ENCODE data around the gene PPP1R8.
"Not testable (repeated sequence)": the region's sequence is repeated elsewhere in the genome, so short reads cannot be mapped to it uniquely, and the experiment has no call there.

Gene PPP1R8

GRCh38 chr1:27830621-27831440, at the start of gene PPP1R8:
TSS of gene PPP1R8 (plus strand) at chr1:27830782. CDS start at chr1:27830836, 54 bp downstream.
- TF ChIP-seq SUZ12 (IDR thresholded peaks at IDR 0.05; ENCODE audit: extremely low read depth, insufficient read depth, insufficient read length) (no peak), ZNF274 (IDR thresholded peaks at IDR 0.05; ENCODE audit: low read depth, low read length) (no peak), YY1 (IDR thresholded peaks at IDR 0.05; ENCODE audit: insufficient read depth, insufficient read length) (peak; percentile 94)
- 0 out of 2 replicates have a peak, but pooled peaks cover 7% of the 10 kb centered on the region for H3K9me3 ChIP-seq (ENCODE audit: insufficient read depth, low read length)
- no peaks in the 10 kb centered on the region for H3K4me1 ChIP-seq (ENCODE audit: insufficient read depth, insufficient read length)
- DNase-seq (ENCODE audit: low read depth, low spot score) = peak; percentile 99
- no peaks in the 10 kb centered on the region for H3K27me3 ChIP-seq (ENCODE audit: insufficient read depth, insufficient read length)
- H3K36me3 ChIP-seq (ENCODE audit: insufficient read depth, insufficient read length, low read length) = peaks cover 45% of the 10 kb centered on the region
- peak within 1 kb of the TSS; percentile 97 for H3K9ac ChIP-seq (ENCODE audit: insufficient read length, low read depth)
- H3K4me3 ChIP-seq (ENCODE audit: insufficient read length, low read depth) = peak within 1 kb of the TSS; percentile 95

- H3K4me1 ChIP-seq (ENCODE audit: insufficient read depth, insufficient read length) = no peaks in the 10 kb centered on the region
- no peak overlapping the region for H3K4me3 ChIP-seq (ENCODE audit: insufficient read length, low read depth)
- no peak for DNase-seq (ENCODE audit: low read depth, low spot score)
- no peaks in the 10 kb centered on the region for H3K27me3 ChIP-seq (ENCODE audit: insufficient read depth, insufficient read length)
- no peaks in the 10 kb centered on the region for H3K9me3 ChIP-seq (ENCODE audit: insufficient read depth, low read length)
- no peaks in the 10 kb centered on the region for H3K36me3 ChIP-seq (ENCODE audit: insufficient read depth, insufficient read length, low read length)
- no peak for TF ChIP-seq YY1 (IDR thresholded peaks at IDR 0.05; ENCODE audit: insufficient read depth, insufficient read length)
- no peak for TF ChIP-seq SUZ12 (IDR thresholded peaks at IDR 0.05; ENCODE audit: extremely low read depth, insufficient read depth, insufficient read length)
- no peak for TF ChIP-seq ZNF274 (IDR thresholded peaks at IDR 0.05; ENCODE audit: low read depth, low read length)
- no peak overlapping the region for H3K9ac ChIP-seq (ENCODE audit: insufficient read length, low read depth)
Measured at GRCh38 chr1:27782950-27783349, 47.6 kb upstream of the PPP1R8 start.

GRCh38 chr1:27784700-27785099, 45.9 kb upstream of the PPP1R8 start:
- Histone ChIP-seq H3K9ac (ENCODE audit: insufficient read length, low read depth) (no peak overlapping the region), H3K4me1 (ENCODE audit: insufficient read depth, insufficient read length) (no peaks in the 10 kb centered on the region), H3K27me3 (ENCODE audit: insufficient read depth, insufficient read length) (no peaks in the 10 kb centered on the region), H3K36me3 (ENCODE audit: insufficient read depth, insufficient read length, low read length) (peaks cover 3% of the 10 kb centered on the region), H3K4me3 (ENCODE audit: insufficient read length, low read depth) (no peak overlapping the region), H3K9me3 (ENCODE audit: insufficient read depth, low read length) (0 out of 2 replicates have a peak, but pooled peaks cover 2% of the 10 kb centered on the region)
- TF ChIP-seq SUZ12 (IDR thresholded peaks at IDR 0.05; ENCODE audit: extremely low read depth, insufficient read depth, insufficient read length) (no peak), YY1 (IDR thresholded peaks at IDR 0.05; ENCODE audit: insufficient read depth, insufficient read length) (no peak), ZNF274 (IDR thresholded peaks at IDR 0.05; ENCODE audit: low read depth, low read length) (no peak)
- DNase-seq (ENCODE audit: low read depth, low spot score) = no peak

- H3K27me3 ChIP-seq (ENCODE audit: insufficient read depth, insufficient read length) = no peaks in the 10 kb centered on the region
- no peak for DNase-seq (ENCODE audit: low read depth, low spot score)
- H3K9me3 ChIP-seq (ENCODE audit: insufficient read depth, low read length) = peaks cover 8% of the 10 kb centered on the region; the same call in 1 of the 2 replicates
- H3K36me3 ChIP-seq (ENCODE audit: insufficient read depth, insufficient read length, low read length) = peaks cover 11% of the 10 kb centered on the region
- H3K9ac ChIP-seq (ENCODE audit: insufficient read length, low read depth) = no peak overlapping the region
- H3K4me3 ChIP-seq (ENCODE audit: insufficient read length, low read depth) = no peak overlapping the region
- TF ChIP-seq ZNF274 (IDR thresholded peaks at IDR 0.05; ENCODE audit: low read depth, low read length) (no peak), YY1 (IDR thresholded peaks at IDR 0.05; ENCODE audit: insufficient read depth, insufficient read length) (no peak), SUZ12 (IDR thresholded peaks at IDR 0.05; ENCODE audit: extremely low read depth, insufficient read depth, insufficient read length) (no peak)
- no peaks in the 10 kb centered on the region for H3K4me1 ChIP-seq (ENCODE audit: insufficient read depth, insufficient read length)
Measured at GRCh38 chr1:27785781-27786455, 44.7 kb upstream of the PPP1R8 start.

GRCh38 chr1:27787895-27788294, 42.7 kb upstream of the PPP1R8 start:
- no peaks in the 10 kb centered on the region for H3K4me1 ChIP-seq (ENCODE audit: insufficient read depth, insufficient read length)
- H3K4me3 ChIP-seq (ENCODE audit: insufficient read length, low read depth) = no peak overlapping the region
- peaks cover 16% of the 10 kb centered on the region for H3K36me3 ChIP-seq (ENCODE audit: insufficient read depth, insufficient read length, low read length)
- no peak overlapping the region for H3K9ac ChIP-seq (ENCODE audit: insufficient read length, low read depth)
- no peak for TF ChIP-seq SUZ12 (IDR thresholded peaks at IDR 0.05; ENCODE audit: extremely low read depth, insufficient read depth, insufficient read length)
- no peak for TF ChIP-seq YY1 (IDR thresholded peaks at IDR 0.05; ENCODE audit: insufficient read depth, insufficient read length)
- TF ChIP-seq ZNF274 (IDR thresholded peaks at IDR 0.05; ENCODE audit: low read depth, low read length) = no peak
- DNase-seq (ENCODE audit: low read depth, low spot score) = no peak
- peaks cover 8% of the 10 kb centered on the region; the same call in 1 of the 2 replicates for H3K9me3 ChIP-seq (ENCODE audit: insufficient read depth, low read length)
- no peaks in the 10 kb centered on the region for H3K27me3 ChIP-seq (ENCODE audit: insufficient read depth, insufficient read length)

GRCh38 chr1:27789540-27790041, 41.0 kb upstream of the PPP1R8 start:
- no peak overlapping the region for H3K4me3 ChIP-seq (ENCODE audit: insufficient read length, low read depth)
- H3K36me3 ChIP-seq (ENCODE audit: insufficient read depth, insufficient read length, low read length) = peaks cover 33% of the 10 kb centered on the region
- no peak overlapping the region for H3K9ac ChIP-seq (ENCODE audit: insufficient read length, low read depth)
- peaks cover 8% of the 10 kb centered on the region; the same call in 1 of the 2 replicates for H3K9me3 ChIP-seq (ENCODE audit: insufficient read depth, low read length)
- no peaks in the 10 kb centered on the region for H3K4me1 ChIP-seq (ENCODE audit: insufficient read depth, insufficient read length)
- H3K27me3 ChIP-seq (ENCODE audit: insufficient read depth, insufficient read length) = no peaks in the 10 kb centered on the region
- DNase-seq (ENCODE audit: low read depth, low spot score) = no peak
- TF ChIP-seq ZNF274 (IDR thresholded peaks at IDR 0.05; ENCODE audit: low read depth, low read length) = no peak
- no peak for TF ChIP-seq SUZ12 (IDR thresholded peaks at IDR 0.05; ENCODE audit: extremely low read depth, insufficient read depth, insufficient read length)
- no peak for TF ChIP-seq YY1 (IDR thresholded peaks at IDR 0.05; ENCODE audit: insufficient read depth, insufficient read length)

GRCh38 chr1:27790270-27790669, 40.3 kb upstream of the PPP1R8 start:
- not testable (repeated sequence) for H3K9ac ChIP-seq (ENCODE audit: insufficient read length, low read depth); H3K9me3 ChIP-seq (ENCODE audit: insufficient read depth, low read length); H3K4me1 ChIP-seq (ENCODE audit: insufficient read depth, insufficient read length); H3K27me3 ChIP-seq (ENCODE audit: insufficient read depth, insufficient read length); DNase-seq (ENCODE audit: low read depth, low spot score); H3K4me3 ChIP-seq (ENCODE audit: insufficient read length, low read depth)
- H3K36me3 ChIP-seq (ENCODE audit: insufficient read depth, insufficient read length, low read length) = peaks cover 35% of the 10 kb centered on the region

All from NT2/D1 (cell line).